Tongue (tissue), 2 donors: ENCODE data around the gene LTBP1. TPM values are rescaled to one million over a fixed set of nuclear protein-coding genes. Genes with fewer than 3 reads are reported as not detected.
"Not testable (repeated sequence)": the region's sequence is repeated elsewhere in the genome, so short reads cannot be mapped to it uniquely, and the experiment has no call there.

Source experiments
- DNase-seq: peaks from one replicate; pipeline ENCODE4 v3.0.0-alpha.2; 2015
- total RNA-seq: library from RNA; depleted of rRNA; stranded (reverse); fragments of >200 nt; gene quantifications from one replicate; pipeline ENCODE4 v1.2.3, GENCODE V29; 2014

LTBP1 gene
- total RNA-seq, 1 donor from 2014 or later = 167 TPM

DNA sequence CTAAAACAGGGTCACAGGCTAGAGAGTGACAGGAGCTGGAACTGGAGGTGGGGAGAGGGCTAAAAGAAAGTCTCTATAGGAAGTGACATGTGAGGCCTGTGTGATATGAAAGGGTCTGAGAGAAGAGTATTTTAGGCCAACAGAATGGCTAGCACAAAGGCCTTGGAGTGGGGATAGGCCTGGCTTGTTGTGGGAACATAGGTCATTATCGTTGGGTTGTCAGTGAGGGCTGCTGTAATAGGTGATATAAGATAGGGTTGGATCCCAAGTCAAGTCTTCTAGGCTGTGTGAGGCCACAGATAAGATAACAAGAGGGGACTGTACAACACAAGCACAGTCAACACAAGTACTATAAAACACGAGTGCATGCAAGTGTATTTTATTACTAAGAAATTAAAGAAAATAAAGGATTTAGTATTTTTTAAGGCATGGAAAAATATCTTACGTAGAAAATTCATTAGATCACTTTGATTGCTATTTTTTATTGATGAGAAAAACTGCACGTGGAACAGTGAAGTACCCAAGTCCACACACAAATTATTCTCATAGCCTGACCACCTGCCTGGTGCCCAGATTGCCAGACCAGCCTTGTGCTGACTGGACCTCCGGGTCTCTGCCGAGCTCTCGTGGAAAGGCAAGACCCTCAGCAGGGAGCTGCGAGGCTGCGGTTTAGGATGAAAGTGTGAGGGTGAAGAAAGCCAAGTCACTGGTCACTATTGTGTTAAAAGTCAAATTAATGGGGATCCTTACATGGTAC lies 14.1 kb downstream of the LTBP1 start:
- DNase-seq = no peak

DNA sequence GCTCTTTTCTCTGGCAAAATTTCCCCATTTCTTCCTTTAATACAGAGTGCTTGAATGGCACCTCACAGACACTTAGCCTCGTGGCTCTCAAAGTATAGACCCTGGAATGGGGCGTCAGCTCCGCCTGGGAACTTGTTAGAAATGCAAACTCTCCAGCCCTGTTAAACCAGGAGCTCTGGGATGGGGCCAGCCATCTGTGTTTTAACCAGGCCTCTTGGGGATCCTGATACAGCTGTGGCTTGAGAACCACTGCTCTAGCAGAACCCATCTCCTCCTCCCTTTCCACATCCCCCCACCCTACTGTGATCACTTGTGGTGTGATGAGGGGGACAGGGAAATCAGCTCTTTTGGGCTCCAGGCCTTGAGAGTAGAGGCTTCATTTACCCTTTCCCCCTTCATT lies 15.9 kb downstream of the LTBP1 start:
- DNase-seq = peak; percentile 56

DNA sequence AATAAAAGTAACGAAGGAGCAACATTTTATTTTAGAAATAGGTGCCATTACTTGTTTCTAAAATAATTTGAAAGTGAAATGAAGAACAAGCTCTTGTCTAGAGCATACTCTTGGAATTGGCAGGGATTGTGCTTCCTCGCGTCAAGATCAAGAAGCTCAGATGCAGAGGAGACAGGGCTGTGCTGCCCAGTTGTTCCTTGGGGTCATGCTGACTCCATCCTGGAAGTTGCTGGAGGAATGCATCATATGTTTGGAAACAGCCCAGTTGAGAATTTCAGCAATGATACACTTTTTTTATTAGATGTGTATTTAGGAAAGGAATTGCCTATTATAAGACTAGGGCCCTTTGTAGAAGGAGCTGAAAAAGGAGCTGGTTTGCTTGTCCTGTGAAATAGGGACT lies 17.2 kb downstream of the LTBP1 start:
- DNase-seq = no peak

DNA sequence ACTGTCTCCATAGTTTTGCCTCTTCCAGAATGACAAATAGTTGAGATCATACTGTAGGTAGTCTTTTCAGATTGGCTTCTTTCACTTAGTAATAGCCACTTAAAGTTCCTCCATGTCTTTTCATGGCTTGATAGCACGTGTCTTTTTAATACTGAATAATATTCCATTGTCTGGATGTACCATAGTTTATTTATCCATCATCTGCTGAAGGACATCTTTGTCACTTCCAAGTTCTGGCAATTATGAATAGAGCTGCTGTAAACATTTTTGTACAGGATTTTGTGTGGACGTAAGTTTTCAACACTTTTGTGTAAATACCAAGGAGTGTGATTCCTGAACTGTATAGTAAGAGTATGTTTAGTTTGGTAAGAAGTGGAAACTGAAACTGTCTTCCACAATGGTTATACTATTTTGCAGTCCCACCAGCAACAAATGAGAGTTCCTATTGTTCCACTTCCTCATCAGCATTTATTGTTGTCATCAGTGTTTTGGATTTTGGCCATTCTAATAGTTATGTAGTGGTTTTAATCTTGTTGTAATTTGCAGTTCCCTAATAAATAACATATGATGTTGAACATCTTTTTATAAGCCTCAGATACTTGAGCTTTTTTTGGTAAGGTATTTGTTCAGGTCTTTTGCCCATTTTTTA lies 18.9 kb downstream of the LTBP1 start:
- no peak for DNase-seq

DNA sequence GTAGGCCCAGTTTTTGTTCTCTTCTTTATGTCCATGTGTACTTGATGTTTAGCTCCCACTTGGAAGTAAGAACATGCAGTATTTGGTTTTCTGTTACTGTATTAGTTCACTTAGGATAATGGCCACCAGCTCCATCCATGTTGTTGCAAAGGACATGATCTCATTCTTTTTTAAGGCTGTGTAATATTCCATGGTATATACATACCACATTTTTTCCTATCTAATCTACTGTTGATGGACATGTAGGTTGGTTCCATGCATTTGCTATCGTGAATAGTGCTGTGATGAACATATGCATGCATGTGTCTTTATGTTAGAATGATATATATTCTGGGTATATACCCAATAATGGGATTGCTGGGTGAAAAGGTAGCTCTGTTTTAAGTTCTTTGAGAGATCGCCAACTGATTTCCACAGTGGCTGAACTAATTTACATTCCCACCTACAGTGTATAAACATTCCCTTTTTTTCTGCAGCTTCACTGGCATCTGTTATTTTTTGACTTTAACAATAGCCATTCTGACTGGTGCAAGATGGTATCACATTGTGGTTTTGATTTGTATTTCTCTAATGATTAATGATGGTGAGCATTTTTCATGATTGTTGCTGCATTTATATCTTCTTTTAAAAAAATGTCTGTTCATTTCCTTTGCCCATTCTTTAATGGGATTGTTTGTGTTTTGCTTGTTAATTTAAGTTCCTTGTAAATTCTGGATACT lies 22.9 kb downstream of the LTBP1 start:
- DNase-seq = no peak

DNA sequence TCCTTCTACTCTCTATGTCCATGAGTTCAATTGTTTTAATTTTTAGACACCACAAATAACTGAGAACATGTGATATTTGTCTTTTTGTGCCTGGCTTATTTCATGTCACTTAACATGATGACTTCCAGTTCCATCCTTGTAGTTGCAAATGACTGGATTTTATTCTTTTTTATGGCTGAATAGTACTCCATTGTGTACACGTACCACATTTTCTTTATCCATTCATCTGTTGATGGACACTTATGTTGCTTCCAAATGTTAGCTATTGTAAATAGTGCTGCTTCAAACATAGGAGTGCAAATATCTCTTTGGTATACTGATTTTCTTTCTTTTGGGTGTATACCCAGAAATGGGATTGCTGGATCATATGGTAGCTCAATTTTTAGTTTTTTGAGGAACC lies 27.0 kb downstream of the LTBP1 start:
- not testable (repeated sequence) for DNase-seq

DNA sequence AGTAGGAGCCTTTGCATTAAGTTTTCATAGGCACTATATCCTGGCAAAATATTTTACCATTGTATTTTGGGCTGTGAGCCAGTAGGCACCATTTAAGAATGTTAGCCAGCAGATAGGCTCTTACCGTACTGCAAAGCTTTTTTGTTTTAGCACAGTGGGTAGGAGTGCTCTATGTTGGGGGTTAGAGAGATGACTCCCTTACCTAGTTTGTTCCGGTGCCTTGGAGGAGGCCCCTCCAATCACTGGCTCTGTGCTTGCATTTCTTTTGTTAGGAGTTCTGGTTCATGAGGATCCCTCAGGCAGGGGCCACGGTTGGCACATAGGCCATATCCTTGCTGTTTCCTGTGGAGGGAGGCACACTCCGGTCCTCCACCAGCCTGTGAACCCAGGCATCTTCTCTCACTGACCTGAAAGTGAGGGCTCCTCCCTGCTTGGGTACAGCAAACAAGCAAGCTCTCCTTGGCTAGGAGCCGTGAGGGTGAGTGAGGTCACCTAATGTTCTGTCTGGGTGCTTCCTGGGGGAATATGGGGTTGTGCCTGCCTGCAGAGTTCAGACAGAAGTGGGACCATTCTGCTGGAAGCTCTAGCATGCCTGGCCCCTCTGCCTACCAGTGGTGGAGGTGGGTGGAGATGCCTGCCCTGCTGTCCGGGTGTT lies 29.8 kb downstream of the LTBP1 start:
- DNase-seq = no peak

DNA sequence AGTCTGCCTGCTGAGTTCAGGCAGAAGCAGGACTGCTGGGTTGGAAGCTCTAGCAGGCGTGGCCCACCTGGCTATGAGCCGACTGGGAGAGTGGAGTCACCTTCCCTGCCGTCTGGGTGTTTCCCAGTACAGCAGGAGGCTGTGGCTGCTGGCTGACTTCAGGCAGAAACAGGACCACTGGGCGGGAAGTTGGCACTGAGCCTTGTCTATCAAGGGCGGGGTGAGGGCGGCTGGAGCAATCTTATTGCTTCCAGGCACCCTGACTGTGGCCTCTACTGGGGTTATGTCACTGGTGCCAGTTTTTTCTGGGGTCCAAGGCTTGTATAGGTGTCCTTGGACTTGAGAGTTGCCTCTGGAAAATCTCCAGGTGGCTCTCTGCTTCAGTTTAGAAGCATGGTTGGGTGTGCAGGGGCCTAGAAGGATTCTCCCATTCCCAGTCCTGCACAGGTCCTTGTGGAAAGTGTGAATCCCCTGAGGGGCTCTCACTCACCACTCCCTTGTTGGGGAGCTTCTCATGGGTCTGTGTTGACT lies 30.5 kb downstream of the LTBP1 start:
- DNase-seq = peak; percentile 46

DNA sequence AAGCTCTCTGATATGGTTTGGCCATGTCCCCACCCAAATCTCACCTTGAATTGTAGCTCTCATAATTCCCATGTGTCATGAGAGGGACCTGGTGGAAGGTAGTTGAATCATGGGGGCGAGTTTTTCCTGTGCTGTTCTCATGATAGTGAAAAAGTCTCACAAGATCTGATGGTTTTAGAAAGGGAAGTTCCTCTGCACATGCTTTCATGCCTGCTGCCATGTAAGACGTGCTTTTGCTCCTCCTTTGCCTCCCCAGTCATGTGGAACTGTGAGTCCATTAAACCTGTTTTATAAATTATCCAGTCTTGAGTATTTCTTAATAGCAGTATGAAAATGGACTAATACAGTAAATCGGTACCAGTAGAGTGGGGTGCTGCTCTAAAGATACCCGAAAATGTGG lies 34.9 kb downstream of the LTBP1 start:
- no peak for DNase-seq

DNA sequence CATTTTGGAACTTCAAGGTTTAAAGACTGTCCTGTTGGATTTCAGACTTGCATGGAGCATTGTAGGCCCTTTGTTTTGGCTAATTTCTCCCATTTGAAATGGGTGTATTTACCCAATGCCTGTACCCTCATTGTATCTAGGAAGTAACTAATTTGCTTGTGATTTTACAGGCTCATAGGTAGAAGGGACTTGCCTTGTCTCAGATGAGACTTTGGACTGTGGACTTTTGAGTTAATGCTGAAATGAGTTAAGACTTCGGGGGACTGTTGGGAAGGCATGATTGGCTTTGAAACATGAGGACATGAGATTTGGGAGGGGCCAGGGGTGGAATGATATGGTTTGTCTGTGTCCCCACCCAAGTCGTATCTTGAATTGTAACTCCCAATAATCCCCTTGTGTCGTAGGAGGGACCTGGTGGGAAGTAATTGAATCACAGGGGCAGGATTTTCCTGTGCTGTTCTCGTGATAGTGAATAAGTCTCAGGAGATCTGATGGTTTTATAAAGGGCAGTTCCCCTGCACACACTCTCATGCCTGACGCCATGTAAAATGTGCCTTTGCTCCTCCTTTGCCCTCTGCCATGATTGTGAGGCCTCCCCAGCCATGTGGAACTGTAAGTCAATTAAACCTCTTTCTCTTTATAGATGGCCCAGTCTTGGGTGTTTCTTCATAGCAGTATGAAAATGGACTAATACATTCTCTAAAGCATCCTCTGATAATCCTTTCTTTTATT lies 36.6 kb downstream of the LTBP1 start:
- DNase-seq = not testable (repeated sequence)

DNA sequence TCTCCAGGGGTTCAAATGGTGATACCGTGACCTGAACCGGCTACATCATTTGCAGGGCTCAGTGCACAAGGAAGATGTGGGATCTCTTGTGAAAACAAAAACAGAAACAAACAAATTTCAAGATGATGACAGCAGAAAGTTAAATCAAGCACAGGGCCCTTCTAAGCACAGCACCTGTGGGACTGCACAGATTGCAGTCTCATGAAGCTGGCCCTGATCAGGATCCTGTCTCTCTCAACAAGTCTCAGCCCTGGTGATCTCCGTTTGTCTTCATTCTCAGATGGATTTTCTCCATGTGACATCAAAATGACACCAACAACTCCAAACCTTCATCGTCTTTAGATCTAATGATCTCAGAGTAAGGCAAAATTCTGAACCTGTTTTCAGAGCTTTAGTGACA lies 39.7 kb downstream of the LTBP1 start:
- DNase-seq = no peak

DNA sequence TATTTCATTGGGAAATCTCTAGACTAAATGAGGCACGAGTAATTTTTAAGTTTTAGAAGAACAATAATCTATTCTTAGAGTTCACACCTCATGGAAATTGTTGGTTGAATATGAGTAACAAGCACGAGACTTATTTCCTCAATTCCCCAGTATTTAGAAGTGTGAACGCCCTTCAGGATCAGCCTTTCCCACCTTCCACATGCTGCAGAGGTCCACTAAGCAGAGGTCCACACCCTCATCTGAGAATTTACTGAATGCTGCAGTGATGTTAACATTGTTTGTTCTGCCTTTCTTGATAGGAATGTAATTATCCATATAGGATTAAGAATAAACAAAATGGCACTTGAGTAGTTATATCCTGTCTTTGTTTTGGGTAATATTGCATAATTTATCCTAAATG lies 41.8 kb downstream of the LTBP1 start:
- DNase-seq = no peak

DNA sequence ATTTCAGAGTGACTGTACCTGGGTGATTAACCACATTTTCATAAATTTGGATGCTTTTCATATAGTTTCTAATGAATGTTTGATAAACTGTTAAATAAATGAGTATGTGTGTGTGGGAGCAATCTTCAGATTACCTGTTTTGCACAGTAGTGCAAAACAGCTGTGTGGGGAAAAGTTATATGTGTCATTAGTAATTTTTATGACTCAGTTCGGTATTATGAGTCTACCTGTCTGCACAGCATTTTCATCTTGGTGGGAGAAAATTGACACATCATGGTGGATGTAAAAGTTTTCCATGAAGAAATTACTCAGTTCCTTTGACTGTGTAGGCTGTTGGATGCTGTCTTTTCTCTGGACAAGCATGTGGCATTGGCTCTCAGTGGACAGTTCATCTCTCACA lies 43.8 kb downstream of the LTBP1 start:
- no peak for DNase-seq

DNA sequence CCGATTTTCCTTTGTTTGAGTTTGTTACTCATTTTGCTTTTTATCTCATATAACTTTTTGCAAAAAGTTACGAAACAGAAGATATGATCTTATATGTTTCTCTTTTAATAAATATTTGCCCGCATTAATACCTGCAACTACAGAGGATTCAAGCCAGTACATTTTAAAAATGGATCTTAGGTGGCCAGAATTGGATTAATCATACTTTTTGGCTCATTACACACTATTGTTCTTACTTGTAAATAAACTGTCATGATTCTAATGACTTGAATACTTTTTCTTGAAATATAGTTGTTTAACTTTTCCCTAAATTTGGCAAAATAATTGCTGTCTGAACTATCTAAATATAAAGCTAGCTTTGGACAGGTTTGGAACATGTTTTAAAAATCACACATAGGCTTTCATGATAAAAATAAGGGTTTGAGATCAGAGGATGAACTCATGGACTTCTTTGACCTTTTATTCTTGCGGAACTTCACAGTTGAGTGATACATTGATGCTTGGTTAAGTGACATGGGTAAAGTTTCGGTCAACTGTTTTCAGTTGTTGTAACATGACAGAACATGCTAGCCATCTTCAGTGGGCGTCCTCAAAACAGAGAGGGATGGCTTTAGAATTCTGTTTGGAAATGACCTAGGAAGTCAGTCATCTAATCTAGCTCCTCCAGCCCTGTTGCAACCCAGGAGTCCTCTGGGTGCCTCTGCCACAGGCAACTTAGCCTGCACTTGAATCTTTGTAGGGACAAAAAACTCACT lies 44.5 kb downstream of the LTBP1 start:
- DNase-seq = no peak

DNA sequence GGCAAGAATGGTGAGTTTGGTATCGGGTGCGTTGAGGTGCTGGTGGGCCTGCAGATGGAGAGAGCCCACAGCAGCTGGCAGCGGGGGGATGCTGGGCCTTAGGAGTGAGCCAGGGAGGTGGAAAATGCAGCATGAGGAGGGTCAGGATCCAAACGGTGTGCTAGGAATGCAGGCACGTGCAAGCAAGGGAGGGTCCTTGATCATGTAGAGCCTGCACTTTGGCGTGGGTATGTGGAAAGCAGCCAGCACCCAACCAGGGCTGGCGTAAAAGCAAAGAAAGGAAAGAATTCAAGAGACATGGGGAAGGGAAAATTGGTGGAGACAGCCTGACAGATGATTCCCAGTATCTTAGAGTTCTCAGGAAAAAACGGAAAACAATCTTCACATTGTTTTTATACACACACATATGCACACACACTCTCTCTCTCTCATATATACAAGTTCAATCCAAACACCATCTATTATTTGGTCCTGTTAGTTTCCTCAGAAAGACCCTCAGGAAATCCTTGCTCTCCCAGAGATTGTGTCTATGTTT lies 46.3 kb downstream of the LTBP1 start:
- no peak for DNase-seq

DNA sequence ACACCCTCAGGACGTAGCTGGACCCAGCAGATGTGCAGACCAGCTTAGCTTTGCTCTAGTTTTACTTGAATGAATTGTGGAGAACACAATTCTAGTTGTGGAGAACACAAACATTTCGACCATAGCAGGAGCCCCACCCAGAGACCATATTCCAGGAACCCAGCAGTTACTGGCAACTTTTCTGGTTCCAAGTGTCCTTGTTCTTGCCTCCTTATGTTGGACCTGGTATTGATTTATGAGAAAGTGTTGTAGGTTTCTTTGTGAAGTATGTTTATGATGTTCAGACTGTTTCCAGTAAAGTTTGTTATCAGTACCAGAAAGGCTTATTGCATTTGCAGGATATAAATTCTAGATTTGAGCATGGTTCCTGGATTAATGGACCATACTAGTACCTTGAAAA lies 51.0 kb downstream of the LTBP1 start:
- no peak for DNase-seq

DNA sequence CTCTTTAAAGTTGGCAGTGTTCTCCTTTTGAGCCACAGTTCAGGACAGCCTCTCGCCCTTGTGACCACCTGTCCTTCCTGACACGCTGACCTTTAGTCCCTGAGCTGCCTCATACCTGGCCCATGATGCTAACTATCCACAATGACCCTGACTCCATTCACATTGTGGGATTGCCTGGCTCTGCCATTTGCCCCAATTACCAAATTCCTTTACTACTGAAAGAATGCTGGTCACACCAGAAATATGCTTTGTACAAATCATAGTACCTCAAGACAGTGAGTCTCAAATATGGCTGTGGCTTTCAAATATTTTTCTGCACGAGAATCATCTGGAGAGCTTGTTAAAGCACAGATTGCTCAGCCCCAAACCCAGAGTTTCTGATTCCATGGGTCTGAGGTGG lies 54.2 kb downstream of the LTBP1 start:
- no peak for DNase-seq

DNA sequence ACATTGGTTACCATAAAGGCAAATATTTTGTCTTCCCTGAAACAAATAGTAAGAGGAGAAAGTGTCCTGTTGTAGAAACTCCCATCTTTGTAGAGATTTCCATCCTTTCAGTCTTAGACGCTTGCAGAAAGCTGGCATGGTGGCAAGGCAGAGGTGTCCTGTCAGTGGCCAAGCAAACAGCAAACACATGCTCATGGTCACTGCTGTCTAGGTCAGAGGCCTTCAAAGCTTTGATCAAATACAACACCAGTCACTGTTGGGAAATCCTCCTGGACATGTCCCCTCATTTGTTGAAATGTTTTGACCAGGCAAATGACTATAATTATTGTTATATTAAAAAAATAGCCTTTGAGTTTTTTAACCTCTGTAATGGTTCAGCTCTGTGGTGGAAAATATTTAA lies 55.1 kb downstream of the LTBP1 start:
- no peak for DNase-seq

DNA sequence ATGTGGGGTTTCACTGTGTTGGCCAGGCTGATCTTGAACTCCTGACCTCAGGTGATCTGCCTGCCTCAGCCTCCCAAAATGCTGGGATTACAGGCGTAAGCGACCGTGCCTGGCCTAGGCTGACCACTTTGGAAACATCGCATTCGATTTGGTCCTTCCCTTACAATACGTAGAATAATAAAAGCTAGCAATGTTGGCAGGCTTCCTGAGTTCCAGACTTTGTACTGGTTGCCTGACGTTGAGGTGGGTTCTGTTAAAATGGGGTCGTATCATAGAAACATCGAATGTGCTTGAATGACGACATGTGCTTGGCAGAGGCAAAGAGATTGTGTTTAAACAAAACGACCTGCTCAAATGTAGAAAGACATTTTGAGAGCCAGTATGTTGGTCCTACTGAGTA lies 56.1 kb downstream of the LTBP1 start:
- no peak for DNase-seq

DNA sequence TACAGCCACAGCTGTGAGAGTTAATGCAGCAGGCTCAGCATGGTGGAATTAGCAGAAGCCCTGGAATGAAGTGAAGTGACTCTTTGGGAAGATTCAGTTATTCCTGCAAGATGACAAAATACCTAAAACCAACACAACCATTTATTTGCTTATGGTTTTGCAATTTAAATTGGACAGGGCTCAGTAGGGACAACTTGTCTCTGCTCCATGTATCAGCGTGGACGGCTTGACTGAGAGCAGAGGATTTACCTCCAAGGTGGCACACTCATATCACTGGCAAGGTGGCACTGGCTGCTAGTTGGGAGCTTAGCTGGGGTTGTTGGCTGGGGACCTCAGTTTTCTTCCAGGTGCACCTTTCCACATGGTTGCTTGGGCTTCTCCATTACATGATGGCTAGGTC lies 58.3 kb downstream of the LTBP1 start:
- no peak for DNase-seq

DNA sequence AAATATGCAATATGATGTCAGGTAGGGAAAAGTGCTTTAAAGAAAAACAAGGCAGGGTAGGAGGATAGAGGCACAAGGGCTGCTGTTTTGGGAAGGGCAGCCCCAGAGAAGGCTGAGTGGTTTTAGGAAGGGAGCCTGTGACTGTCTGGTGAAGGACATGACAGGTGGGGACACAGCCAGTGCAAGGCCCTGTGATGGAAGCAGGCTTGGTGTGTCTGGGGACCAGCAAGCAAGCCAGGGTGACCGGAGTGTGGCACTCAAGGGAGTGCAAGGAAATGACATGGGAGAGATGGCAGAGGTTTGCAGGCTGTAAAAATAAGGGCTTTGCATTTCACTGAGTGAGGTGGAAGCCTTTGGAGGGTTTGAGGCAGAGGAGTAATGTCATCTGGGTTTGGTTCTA lies 62.0 kb downstream of the LTBP1 start:
- DNase-seq = no peak
